Muscle layer of colon (tissue), 2 donors: Measurements from ENCODE around the gene CRY2.
"Not testable (repeated sequence)": the region's sequence is repeated elsewhere in the genome, so short reads cannot be mapped to it uniquely, and the experiment has no call there.

Experiments used
- H3K27ac ChIP-seq: one replicate; pipeline ENCODE4 v1.7.0; 2013; ENCODE audit warnings: low read depth, mild to moderate bottlenecking, low read length, moderate library complexity
- H3K27me3 ChIP-seq, 2 donors: one replicate each; pipeline ENCODE4 v1.7.0; 2013; ENCODE audit warnings: low read length in 2 of 2, mild to moderate bottlenecking in 2 of 2; ENCODE audit not compliant: insufficient read depth in 2 of 2, control insufficient read depth in 1 of 2
- H3K36me3 ChIP-seq: one replicate; pipeline ENCODE4 v1.7.0; 2013; ENCODE audit warnings: mild to moderate bottlenecking, low read length; ENCODE audit not compliant: insufficient read depth
- H3K4me1 ChIP-seq: one replicate; pipeline ENCODE4 v1.7.0; 2013; ENCODE audit warnings: mild to moderate bottlenecking, low read length; ENCODE audit not compliant: insufficient read depth
- H3K4me3 ChIP-seq, 2 donors: one replicate each; pipeline ENCODE4 v1.7.0; 2013; ENCODE audit warnings: low read length in 2 of 2, low read depth in 1 of 2, mild to moderate bottlenecking in 1 of 2, moderate library complexity in 1 of 2
- H3K9ac ChIP-seq: one replicate; pipeline ENCODE4 v1.7.0; 2013; ENCODE audit warnings: low read length
- H3K9me3 ChIP-seq: one replicate; pipeline ENCODE4 v1.7.0; 2013; ENCODE audit warnings: mild to moderate bottlenecking, low read length
- donor health status: abdominal sarcoma.
- donor health status: Adenocarcinoma of cecum.

The CRY2 gene

GRCh38 chr11:45897556-45897955 lies 50.3 kb downstream of the CRY2 start:
- H3K9ac ChIP-seq, result no peak overlapping the region
- H3K27ac ChIP-seq, result no peak overlapping the region
- no peaks in the 10 kb centered on the region for H3K36me3 ChIP-seq
- peaks cover 5 to 17% of the 10 kb centered on the region in 2 donors for H3K27me3 ChIP-seq
- peaks cover 19% of the 10 kb centered on the region for H3K4me1 ChIP-seq
- no peak overlapping the region for H3K4me3 ChIP-seq
- H3K9me3 ChIP-seq, result no peaks in the 10 kb centered on the region

GRCh38 chr11:45899086-45899447 lies 51.8 kb downstream of the CRY2 start:
- Histone ChIP-seq H3K9me3 (no peaks in the 10 kb centered on the region), H3K9ac (no peak overlapping the region), H3K4me3 (peak overlapping the region in 1 of 2 donors; percentile 47), H3K4me1 (peaks cover 19% of the 10 kb centered on the region), H3K27me3 (peaks cover 5 to 17% of the 10 kb centered on the region in 2 donors), H3K36me3 (no peaks in the 10 kb centered on the region), H3K27ac (no peak overlapping the region)

- peak overlapping the region; percentile 47 for H3K4me3 ChIP-seq
- peaks cover 19% of the 10 kb centered on the region for H3K4me1 ChIP-seq
- no peak overlapping the region for H3K27ac ChIP-seq
- H3K27me3 ChIP-seq, result peaks cover 3 to 15% of the 10 kb centered on the region in 2 donors
- H3K36me3 ChIP-seq, result no peaks in the 10 kb centered on the region
- H3K9me3 ChIP-seq, result no peaks in the 10 kb centered on the region
- no peak overlapping the region for H3K9ac ChIP-seq
Observed at GRCh38 chr11:45899448-45900174, 52.3 kb downstream of the CRY2 start.

GRCh38 chr11:45900175-45900800 lies 53.0 kb downstream of the CRY2 start:
- H3K9ac ChIP-seq, H3K36me3 ChIP-seq, H3K9me3 ChIP-seq: not testable (repeated sequence)
- H3K4me3 ChIP-seq, result peak overlapping the region; percentile 47 to 63
- peak overlapping the region; percentile 29 for H3K27ac ChIP-seq
- peaks cover 19% of the 10 kb centered on the region for H3K4me1 ChIP-seq
- peaks cover 0 to 11% of the 10 kb centered on the region in 2 donors for H3K27me3 ChIP-seq

- Histone ChIP-seq H3K4me3 (peak overlapping the region in 1 of 2 donors; percentile 63), H3K9ac (no peak overlapping the region), H3K27ac (peak overlapping the region; percentile 29)
Observed at GRCh38 chr11:45900916-45901617, 53.8 kb downstream of the CRY2 start.

GRCh38 chr11:45901626-45902025 lies 54.4 kb downstream of the CRY2 start:
- Histone ChIP-seq H3K36me3 (no peaks in the 10 kb centered on the region), H3K4me3 (no peak overlapping the region)

More at GRCh38 chr11:45900916-45901617, 53.8 kb downstream of the CRY2 start:
- peaks cover 0 to 7% of the 10 kb centered on the region in 2 donors for H3K27me3 ChIP-seq
- no peaks in the 10 kb centered on the region for H3K9me3 ChIP-seq
- peaks cover 19% of the 10 kb centered on the region for H3K4me1 ChIP-seq
- no peaks in the 10 kb centered on the region for H3K36me3 ChIP-seq

GRCh38 chr11:45902452-45903380 lies 55.4 kb downstream of the CRY2 start:
- Histone ChIP-seq H3K36me3 (no peaks in the 10 kb centered on the region), H3K9me3 (no peaks in the 10 kb centered on the region), H3K4me3 (no peak overlapping the region), H3K9ac (no peak overlapping the region), H3K27ac (no peak overlapping the region), H3K4me1 (peaks cover 19% of the 10 kb centered on the region), H3K27me3 (no peaks in the 10 kb centered on the region)

More at GRCh38 chr11:45901626-45902025, 54.4 kb downstream of the CRY2 start:
- Histone ChIP-seq H3K9ac (no peak overlapping the region), H3K27me3 (peaks cover 0 to 1% of the 10 kb centered on the region in 2 donors), H3K27ac (no peak overlapping the region), H3K4me1 (peaks cover 19% of the 10 kb centered on the region), H3K9me3 (no peaks in the 10 kb centered on the region)

- Histone ChIP-seq H3K27me3 (no peaks in the 10 kb centered on the region), H3K27ac (no peak overlapping the region), H3K36me3 (no peaks in the 10 kb centered on the region), H3K4me3 (no peak overlapping the region), H3K9ac (no peak overlapping the region), H3K4me1 (peaks cover 13% of the 10 kb centered on the region), H3K9me3 (no peaks in the 10 kb centered on the region)
Observed at GRCh38 chr11:45904309-45904915, 57.1 kb downstream of the CRY2 start.

GRCh38 chr11:45905095-45905494 lies 57.8 kb downstream of the CRY2 start:
- Histone ChIP-seq H3K4me1 (peaks cover 13% of the 10 kb centered on the region), H3K9ac (no peak overlapping the region), H3K27ac (no peak overlapping the region), H3K9me3 (no peaks in the 10 kb centered on the region), H3K36me3 (no peaks in the 10 kb centered on the region), H3K4me3 (no peak overlapping the region), H3K27me3 (no peaks in the 10 kb centered on the region)

- not testable (repeated sequence) for H3K9ac ChIP-seq, H3K4me3 ChIP-seq, H3K27ac ChIP-seq, H3K27me3 ChIP-seq, H3K36me3 ChIP-seq, H3K9me3 ChIP-seq
- peaks cover 10% of the 10 kb centered on the region for H3K4me1 ChIP-seq
Observed at GRCh38 chr11:45905576-45905975, 58.3 kb downstream of the CRY2 start.
